NAMALWA (cell line): ENCODE measurements around the gene TCHHL1.

ENCODE experiments used
- DNase-seq: peaks from one replicate; pipeline ENCODE4 v3.0.0-alpha.2; 2015; ENCODE audit warnings: low spot score

TCHHL1 gene

DNA sequence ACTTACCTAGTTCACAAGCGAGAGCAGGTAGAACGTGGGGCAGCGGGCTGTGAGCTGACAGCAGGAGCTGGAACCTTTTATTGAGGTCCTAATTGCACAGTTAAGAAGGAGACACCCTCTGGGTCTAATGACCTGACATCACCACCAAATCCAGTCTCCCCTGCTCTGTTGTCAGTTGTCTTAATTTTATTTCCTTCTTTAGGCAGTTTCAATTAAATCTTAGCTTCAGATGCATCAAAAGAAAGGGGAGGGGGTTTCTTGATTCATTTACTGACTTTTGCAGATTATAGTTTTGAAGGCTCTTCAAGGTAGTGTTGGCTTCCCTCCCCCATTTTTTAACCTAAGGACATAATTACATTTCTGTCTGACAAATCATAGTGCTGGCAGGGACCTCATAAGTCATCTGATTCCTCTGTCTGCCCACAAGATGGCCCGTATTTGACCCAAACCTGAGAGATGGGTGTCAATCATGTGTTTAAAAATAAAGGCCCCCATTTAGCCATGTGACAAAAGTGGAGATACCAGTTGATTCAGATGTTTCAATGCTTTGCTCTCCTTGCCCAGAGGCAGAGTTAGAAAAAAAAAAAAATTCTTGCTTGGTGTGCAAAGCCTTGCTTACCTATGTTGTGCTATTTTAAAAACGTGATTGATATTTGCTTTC, at the start of gene TCHHL1:
TSS of gene TCHHL1 (minus strand) at position 51 of the 661 bp plus-strand sequence. CDS start 921 bp downstream, outside the sequence.
- no peak for DNase-seq

GRCh38 chr1:152137215-152137614, 48.4 kb upstream of the TCHHL1 start:
- no peak for DNase-seq

DNA sequence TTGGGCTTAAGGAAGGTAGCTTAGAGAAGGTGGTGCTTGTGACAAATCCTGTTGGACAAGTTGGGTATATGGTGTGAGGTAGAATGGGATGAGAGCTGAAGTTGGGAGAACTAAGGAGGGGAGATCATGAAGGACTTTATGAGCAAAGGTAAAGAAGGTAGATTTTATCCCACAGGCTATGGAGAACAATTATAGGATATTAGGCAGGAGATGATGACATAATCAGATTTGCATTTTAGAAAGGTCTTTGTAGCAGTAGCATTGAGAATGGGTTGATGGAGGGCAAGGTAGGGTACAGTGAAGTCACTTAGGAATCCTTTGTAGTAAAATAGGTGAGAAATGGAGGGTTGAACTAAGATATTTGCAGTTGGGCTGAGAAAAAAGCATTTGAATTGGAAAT, 41.3 kb upstream of the TCHHL1 start:
- no peak for DNase-seq

- DNase-seq = no peak
These were observed 38.8 kb upstream of the TCHHL1 start for GRCh38 chr1:152127673-152128072.

GRCh38 chr1:152125834-152126443, 37.1 kb upstream of the TCHHL1 start:
- no peak for DNase-seq

DNA sequence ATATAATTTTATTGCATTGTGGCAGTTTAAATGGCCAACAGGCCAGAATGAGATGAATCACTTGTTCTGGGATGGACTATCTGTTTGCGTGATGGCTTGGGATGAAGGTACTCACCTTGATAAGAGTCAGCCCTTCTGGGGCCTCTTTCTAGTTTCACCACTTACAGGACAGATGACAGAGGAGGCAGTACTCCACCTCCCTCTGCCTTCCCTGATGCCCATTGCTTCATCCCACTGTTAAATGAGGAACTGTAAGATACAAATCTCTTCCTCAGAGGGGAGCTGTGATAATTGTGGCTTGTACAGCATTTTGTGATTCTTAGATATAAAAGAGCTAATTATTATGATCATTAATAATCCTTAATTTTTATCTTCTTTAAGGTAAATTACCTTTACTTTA, 30.1 kb upstream of the TCHHL1 start:
- DNase-seq = no peak

GRCh38 chr1:152115344-152115743, 26.5 kb upstream of the TCHHL1 start, which contains the start of gene TCHH:
TCHH (minus strand) TSS chr1:152115444; CDS start chr1:152114080, 1,364 bp downstream.
- no peak for DNase-seq

DNA sequence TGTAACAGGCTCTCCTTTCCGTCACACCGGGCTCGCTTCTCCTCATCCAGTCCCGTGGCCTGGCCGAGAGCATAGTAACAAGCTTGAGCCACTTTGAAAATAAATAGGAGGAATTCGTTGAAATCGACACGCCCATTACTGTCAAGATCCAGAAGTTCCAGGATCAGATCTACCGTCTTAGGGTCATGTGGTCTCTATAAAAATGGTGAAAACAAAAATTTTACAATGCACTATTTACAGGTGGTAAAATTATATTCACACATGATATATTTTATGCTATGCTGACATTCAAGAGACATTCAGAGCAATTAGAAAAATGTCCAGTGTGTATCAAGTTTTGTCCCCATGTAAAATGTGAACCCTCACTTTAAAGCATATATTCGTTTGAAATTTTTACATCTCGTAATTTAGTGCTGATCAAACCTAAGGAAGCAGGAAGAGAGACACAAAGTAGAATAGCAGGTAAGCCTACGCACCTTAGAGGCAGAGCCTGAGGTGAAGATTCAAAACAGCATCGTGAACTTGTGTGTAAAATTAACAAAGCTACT, 24.1 kb upstream of the TCHHL1 start:
- DNase-seq = no peak

GRCh38 chr1:152112101-152112884, 23.4 kb upstream of the TCHHL1 start:
- no peak for DNase-seq

DNA sequence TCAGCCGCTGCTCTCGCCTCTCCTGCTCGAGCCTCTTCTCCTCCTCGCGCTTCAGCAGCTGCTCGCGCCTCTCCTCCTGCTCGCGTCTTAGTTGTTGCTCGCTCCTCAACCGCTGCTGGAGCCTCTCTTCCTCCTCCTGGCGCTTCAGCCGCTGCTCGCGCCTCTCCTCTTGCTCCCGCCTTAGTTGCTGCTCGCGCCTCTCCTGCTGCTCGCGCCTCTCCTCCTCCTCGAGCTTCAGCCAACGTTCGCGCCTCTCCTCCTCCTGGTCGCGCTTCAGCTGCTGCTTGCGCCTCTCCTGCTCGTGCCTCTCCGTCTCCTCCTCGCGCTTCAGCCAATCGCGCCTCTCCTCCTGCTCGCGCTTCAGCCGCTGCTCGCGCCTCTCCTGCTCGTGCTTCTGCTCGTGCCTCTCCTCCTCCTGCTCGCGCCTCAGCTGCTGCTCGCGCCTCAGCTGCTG, 22.7 kb upstream of the TCHHL1 start:
- DNase-seq = no peak

DNA sequence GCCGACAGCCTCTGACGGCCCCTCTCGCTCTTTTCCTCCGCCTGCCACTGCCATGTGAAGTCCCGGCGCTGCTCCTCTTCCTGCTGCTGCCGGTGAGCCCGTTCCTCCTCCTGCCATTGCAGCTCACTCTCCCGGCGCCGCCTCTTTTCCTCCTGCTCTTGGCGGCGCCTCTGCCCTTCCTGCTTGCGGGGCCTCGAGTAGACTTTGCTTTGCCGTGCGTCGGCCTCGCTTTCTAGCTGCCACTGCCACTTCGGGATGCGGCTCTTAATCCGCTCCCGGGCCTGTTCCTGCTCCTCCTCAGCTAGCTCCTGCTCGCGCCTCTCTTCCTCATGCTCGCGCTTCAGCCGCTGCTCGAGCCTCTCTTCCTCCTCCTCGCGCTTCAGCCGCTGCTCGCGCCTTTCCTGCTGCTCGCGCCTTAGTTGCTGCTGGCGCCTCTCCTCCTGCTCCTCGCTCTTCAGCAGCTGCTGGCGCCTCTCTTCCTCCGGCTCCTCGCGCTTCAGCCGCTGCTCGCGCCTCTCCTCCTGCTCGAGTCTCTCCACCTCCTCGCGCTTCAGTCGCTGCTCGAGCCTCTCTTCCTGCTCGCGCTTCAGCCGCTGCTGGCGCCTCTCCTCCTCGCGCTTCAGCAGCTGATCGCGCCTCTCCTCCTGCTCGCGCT, 22.1 kb upstream of the TCHHL1 start:
- no peak for DNase-seq

DNA sequence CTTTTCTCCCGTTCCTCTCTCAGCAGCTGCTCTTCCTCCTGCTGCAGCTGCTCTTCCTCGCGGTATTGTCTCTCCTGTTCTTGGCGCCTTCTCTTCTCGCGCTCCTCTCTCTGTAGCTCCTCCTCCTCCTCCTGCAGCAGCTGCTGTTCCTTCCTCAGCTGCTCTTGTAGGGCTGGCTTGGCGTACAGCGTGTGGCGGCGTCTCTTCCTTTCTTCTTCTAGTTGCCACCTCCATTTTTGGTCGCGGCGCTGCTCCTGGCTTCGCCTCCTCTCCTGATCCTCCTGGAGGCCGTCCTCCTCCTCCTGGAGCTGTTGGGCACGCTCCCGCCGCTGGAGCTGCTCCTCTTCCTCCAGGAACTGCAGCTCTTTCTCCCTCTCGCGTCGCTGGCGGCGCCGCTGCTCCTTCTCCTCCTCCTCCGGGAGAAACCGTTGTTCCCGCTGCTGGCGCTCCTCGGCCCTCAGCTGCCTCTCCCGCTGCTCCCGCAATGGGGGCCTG, 21.5 kb upstream of the TCHHL1 start:
- DNase-seq = peak; percentile 17

GRCh38 chr1:152109998-152110294, 21.1 kb upstream of the TCHHL1 start:
- no peak for DNase-seq

- no peak for DNase-seq
These were observed 20.6 kb upstream of the TCHHL1 start for GRCh38 chr1:152109231-152109997.

GRCh38 chr1:152108882-152109222, 20.0 kb upstream of the TCHHL1 start:
- no peak for DNase-seq

GRCh38 chr1:152107984-152108881, 19.4 kb upstream of the TCHHL1 start:
- no peak for DNase-seq

GRCh38 chr1:152107031-152107983, 18.4 kb upstream of the TCHHL1 start:
- peak; percentile 32 for DNase-seq

DNA sequence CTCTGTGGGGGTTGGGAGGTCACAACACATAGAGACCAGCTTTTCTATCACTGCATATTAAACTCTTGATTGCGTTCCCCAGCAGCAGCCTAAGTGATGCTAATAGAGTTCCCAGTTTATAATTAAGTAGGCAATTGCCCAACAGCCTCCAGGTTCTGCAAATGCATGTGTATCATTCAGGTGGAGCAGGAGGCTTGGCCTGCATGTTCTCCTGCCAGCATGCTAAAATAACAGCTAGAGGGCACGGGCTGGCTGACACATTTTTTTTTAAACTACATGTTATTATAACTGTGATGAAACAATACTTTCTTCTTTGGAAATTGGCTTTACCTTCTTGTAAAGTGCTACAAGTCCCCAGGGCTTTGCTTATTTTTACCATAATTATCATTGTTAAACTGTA, 16.0 kb upstream of the TCHHL1 start:
- DNase-seq = no peak

DNA sequence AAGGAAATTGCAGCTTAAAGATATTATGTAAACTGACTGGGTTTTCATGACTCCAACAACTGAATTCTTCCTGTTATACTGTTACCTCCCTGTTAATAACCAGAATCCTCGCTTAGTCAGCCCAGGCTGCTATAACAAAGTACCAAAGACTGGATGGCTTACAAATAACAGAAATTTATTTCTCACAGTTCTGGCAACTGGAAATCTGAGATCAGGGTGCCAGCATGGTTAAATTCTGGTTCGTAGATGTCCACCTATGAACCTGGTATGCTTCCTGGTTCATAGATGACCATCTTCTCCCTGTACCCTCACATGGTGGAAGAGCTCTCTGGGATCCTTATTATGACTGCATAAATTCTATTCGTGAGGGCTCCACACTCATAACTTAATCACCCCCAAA, 8.1 kb upstream of the TCHHL1 start:
- DNase-seq = no peak
